ENCODE measurements around the gene SKAP1. TPM values are rescaled to one million over a fixed set of nuclear protein-coding genes. Genes with fewer than 3 reads are reported as not detected.

SKAP1 gene
- total RNA-seq, 1 donor from 2014 or later: not detected

GRCh38 chr17:48177816-48178215 lies 252.2 kb downstream of the SKAP1 start:
- peaks cover 10% of the 10 kb centered on the region for H3K27me3 ChIP-seq (ENCODE audit: control insufficient read depth, insufficient read depth, low read length)
- FAIRE-seq (no peak), DNase-seq (ENCODE audit: low read depth) (no peak)
- no peaks in the 10 kb centered on the region for H3K36me3 ChIP-seq (ENCODE audit: control insufficient read depth, insufficient read depth, low read length)
- no peak overlapping the region for H3K4me3 ChIP-seq (ENCODE audit: low read depth, low read length)
- TF ChIP-seq, protein P1, sequence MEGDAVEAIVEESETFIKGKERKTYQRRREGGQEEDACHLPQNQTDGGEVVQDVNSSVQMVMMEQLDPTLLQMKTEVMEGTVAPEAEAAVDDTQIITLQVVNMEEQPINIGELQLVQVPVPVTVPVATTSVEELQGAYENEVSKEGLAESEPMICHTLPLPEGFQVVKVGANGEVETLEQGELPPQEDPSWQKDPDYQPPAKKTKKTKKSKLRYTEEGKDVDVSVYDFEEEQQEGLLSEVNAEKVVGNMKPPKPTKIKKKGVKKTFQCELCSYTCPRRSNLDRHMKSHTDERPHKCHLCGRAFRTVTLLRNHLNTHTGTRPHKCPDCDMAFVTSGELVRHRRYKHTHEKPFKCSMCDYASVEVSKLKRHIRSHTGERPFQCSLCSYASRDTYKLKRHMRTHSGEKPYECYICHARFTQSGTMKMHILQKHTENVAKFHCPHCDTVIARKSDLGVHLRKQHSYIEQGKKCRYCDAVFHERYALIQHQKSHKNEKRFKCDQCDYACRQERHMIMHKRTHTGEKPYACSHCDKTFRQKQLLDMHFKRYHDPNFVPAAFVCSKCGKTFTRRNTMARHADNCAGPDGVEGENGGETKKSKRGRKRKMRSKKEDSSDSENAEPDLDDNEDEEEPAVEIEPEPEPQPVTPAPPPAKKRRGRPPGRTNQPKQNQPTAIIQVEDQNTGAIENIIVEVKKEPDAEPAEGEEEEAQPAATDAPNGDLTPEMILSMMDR (IDR thresholded peaks at IDR 0.05; ENCODE audit: insufficient read depth, low read length, severe bottlenecking): no peak

- H3K36me3 ChIP-seq (ENCODE audit: control insufficient read depth, insufficient read depth, low read length): no peaks in the 10 kb centered on the region
- no peak for FAIRE-seq
- H3K27me3 ChIP-seq (ENCODE audit: control insufficient read depth, insufficient read depth, low read length): peaks cover 7% of the 10 kb centered on the region
- TF ChIP-seq, protein P1 (IDR thresholded peaks at IDR 0.05; ENCODE audit: insufficient read depth, low read length, severe bottlenecking): no peak
- H3K4me3 ChIP-seq (ENCODE audit: low read depth, low read length): no peak overlapping the region
- DNase-seq (ENCODE audit: low read depth): no peak
Measured at GRCh38 chr17:48176471-48176855, 253.6 kb downstream of the SKAP1 start.

DNA sequence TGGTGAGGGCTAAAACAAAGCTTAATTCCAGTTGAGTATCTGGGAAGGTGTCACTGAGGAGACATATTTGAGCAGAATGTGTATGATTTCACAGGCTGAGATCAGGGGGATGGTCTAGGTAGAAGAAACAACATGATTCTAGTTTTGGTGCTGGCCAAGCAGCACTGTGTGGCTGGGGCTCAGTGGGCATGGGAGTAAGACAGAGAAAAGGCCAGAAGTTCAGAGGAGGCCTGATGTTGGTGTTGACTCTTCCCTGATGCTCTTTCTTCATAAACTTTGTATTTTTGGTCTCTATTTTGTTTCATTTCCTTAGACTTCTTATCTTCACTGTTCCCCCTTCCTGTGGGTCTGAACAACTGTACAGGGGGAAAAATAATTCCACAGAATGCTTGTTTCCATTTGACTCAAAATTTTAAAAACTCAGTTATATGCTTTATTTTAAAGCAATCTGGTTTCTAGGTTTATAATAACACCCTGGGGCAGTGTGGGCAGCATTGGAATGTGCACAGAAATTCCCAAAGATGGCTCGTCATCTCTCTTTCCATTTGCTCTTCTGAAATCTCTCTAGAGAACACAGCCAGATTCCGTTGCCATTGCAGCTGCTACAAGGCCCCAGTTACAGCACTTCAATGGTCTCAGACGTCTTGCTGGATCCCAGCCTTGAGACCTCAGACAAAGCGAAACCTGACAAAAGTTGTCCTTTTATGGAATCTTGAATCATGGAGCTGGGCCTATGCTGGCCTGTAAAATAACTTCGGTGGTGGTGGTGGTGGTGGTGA lies 254.1 kb downstream of the SKAP1 start:
- TF ChIP-seq, protein P1 (IDR thresholded peaks at IDR 0.05; ENCODE audit: insufficient read depth, low read length, severe bottlenecking): no peak
- FAIRE-seq (no peak), DNase-seq (ENCODE audit: low read depth) (no peak)
- Histone ChIP-seq H3K27me3 (ENCODE audit: control insufficient read depth, insufficient read depth, low read length) (peaks cover 7% of the 10 kb centered on the region), H3K36me3 (ENCODE audit: control insufficient read depth, insufficient read depth, low read length) (no peaks in the 10 kb centered on the region), H3K4me3 (ENCODE audit: low read depth, low read length) (no peak overlapping the region)

- H3K27me3 ChIP-seq (ENCODE audit: control insufficient read depth, insufficient read depth, low read length): peaks cover 7% of the 10 kb centered on the region
- no peak for DNase-seq (ENCODE audit: low read depth)
Measured at GRCh38 chr17:48174833-48175523, 255.0 kb downstream of the SKAP1 start.

DNA sequence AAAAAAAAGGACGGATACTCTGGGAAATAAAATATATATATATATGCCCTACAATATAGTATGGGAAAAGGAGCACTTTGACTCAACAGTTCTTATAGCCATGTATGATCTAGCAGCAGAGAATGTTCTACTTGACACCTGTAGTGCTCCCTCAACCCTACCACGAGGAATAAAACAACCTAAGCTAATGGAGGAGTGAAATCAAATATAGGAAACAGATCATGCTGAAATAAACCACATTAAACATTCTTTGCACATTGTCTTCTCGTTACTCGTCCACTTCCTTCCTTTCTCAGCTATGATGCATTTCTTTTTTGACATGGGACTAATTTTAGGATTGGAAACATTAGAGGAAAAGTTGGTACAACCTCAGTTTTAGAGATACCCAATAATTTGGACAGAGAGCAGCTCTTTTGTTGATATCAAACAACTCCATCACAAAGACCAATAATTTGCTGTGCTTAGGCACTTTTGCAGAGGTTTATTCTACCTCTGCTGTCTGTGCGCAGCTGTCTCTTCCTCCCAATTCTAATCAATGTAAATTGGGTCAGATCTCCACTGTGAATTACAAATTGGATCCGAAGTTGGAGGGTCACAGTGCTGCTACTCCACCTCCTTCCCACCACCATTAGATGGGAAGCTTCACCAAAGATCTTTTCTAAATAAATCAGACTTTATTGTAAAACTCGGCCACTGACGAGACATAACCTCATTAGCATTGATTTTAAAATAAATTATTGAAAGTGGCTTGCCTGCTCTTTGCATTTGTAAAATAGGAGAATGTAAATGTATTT lies 256.6 kb downstream of the SKAP1 start:
- DNase-seq (ENCODE audit: low read depth) (no peak), FAIRE-seq (no peak)
- TF ChIP-seq, protein P1 (IDR thresholded peaks at IDR 0.05; ENCODE audit: insufficient read depth, low read length, severe bottlenecking): no peak
- Histone ChIP-seq H3K4me3 (ENCODE audit: low read depth, low read length) (no peak overlapping the region), H3K27me3 (ENCODE audit: control insufficient read depth, insufficient read depth, low read length) (peaks cover 6% of the 10 kb centered on the region), H3K36me3 (ENCODE audit: control insufficient read depth, insufficient read depth, low read length) (no peaks in the 10 kb centered on the region)

More at GRCh38 chr17:48174833-48175523, 255.0 kb downstream of the SKAP1 start:
- Histone ChIP-seq H3K36me3 (ENCODE audit: control insufficient read depth, insufficient read depth, low read length) (no peaks in the 10 kb centered on the region), H3K4me3 (ENCODE audit: low read depth, low read length) (no peak overlapping the region)
- TF ChIP-seq, protein P1 (IDR thresholded peaks at IDR 0.05; ENCODE audit: insufficient read depth, low read length, severe bottlenecking): no peak
- FAIRE-seq: no peak

Measured in bronchial epithelial cell (primary cell).